Rectal smooth muscle tissue (tissue), 1 donor: ENCODE results near the gene SP8.
"Not testable (repeated sequence)": the region's sequence is repeated elsewhere in the genome, so short reads cannot be mapped to it uniquely, and the experiment has no call there.

Experiments used
- H3K27ac ChIP-seq: one replicate; pipeline ENCODE4 v1.7.0; 2013; ENCODE audit warnings: low read depth, low read length, inconsistent platforms
- H3K27me3 ChIP-seq: one replicate; pipeline ENCODE4 v1.7.0; 2013; ENCODE audit warnings: low read length; ENCODE audit not compliant: control insufficient read depth, insufficient read depth
- H3K36me3 ChIP-seq: one replicate; pipeline ENCODE4 v1.7.0; 2013; ENCODE audit warnings: low read length; ENCODE audit not compliant: control insufficient read depth, insufficient read depth
- H3K4me1 ChIP-seq: one replicate; pipeline ENCODE4 v1.7.0; 2013; ENCODE audit warnings: low read length; ENCODE audit not compliant: control insufficient read depth, insufficient read depth
- H3K4me3 ChIP-seq: one replicate; pipeline ENCODE4 v1.7.0; 2013; ENCODE audit warnings: low read length
- H3K9ac ChIP-seq: one replicate; pipeline ENCODE4 v1.7.0; 2013; ENCODE audit warnings: low read length

SP8 gene

DNA sequence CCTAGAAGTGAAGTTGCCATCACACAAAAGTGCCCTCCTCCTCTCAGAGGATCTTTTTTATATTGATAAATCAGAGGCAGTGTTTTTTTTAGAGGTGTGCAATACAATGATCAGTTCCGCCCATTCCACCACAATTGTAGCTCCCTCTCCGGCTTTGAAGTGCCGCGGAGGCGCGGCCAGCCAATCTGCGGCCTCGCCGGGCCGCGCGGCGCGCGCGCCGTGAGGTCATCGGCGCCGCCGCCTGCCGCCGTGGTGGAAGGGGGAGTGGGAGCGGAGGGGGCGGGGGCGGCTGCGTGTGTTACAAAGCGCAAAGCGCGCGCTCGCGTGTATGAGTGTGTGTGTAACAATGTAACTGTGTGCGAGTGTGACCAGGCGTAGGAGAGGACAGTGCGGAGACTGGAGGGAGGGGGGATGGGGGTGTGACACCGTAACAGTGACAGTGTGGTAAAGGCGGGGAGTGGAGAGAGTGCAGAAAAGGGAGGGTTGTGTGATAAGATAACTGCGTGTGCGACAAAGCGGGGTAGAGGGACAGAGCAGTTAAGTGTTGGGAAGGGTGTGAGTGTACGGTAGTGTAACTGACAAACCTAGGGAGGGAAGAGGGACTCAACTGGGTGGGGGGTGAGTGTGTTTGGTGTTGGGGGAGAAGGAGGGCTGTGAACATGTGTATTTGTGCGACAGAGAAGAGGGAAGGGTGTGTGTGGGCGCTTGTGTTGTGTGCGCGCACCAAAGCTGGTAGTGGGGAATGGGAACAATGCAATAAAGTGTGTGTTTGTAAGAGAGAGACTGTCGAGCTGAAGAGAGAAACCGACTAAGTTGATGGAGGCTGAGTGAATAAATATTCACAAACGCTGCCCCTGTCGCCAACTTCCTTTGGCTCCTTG, at the start of gene SP8:
TSS of gene SP8 (minus strand) at position 108 of the 881 bp plus-strand sequence. CDS start at position 20, 88 bp downstream.
- Histone ChIP-seq H3K36me3 (no peaks in the 10 kb centered on the region), H3K4me3 (peak within 1 kb of the TSS; percentile 14), H3K9ac (no peak within 1 kb of the TSS), H3K27ac (no peak within 1 kb of the TSS), H3K4me1 (no peaks in the 10 kb centered on the region), H3K27me3 (peaks cover 36% of the 10 kb centered on the region)

DNA sequence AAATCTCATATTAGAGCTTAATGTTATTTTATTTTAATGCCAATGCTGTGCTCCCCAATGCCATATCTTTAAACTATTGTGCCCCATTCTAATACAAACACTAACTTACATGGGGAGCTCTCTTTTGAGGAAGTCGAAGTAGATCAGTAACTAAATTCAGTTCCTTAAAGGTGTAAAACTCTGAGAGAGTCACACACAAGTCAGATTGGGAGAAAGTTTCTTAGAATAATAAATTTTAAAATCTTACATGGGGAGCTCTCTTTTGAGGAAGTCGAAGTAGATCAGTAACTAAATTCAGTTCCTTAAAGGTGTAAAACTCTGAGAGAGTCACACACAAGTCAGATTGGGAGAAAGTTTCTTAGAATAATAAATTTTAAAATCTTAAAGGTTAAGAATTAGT, 49.7 kb upstream of the SP8 start:
- not testable (repeated sequence) for H3K4me1 ChIP-seq, H3K27me3 ChIP-seq, H3K27ac ChIP-seq, H3K4me3 ChIP-seq, H3K36me3 ChIP-seq, H3K9ac ChIP-seq

DNA sequence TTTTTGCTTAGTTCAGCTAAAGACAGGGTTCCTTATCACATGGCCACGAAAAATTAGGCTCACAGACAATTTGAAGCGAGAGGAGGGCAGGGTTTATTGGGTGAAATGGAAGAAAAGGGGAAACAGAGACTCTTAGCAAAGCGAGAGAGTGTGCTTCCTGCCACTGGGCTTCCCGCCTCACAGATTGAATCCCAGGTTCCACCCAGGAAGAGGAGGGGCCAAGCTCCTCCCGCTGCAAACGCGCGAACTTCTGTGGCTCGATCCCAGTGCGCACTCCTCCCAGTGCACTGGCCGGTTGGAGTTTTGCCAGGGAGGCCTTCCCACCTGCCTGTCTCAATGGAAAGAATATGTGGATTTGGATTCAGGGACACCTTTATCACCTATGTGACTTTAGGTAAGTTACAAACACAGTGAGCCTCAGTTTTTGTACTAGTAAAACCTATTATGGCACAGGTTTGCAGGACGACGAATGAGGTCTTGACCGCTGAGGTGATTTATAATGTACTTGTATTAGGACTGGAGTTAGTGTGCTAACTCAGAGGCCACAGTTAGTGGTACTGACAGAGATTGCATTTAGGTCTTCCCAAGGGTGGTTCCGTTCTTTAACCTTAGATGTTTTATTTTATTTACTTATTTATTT, 48.5 kb upstream of the SP8 start:
- Histone ChIP-seq H3K4me3 (no peak overlapping the region), H3K9ac (no peak overlapping the region), H3K27ac (no peak overlapping the region), H3K27me3 (no peaks in the 10 kb centered on the region), H3K4me1 (no peaks in the 10 kb centered on the region), H3K36me3 (no peaks in the 10 kb centered on the region)

DNA sequence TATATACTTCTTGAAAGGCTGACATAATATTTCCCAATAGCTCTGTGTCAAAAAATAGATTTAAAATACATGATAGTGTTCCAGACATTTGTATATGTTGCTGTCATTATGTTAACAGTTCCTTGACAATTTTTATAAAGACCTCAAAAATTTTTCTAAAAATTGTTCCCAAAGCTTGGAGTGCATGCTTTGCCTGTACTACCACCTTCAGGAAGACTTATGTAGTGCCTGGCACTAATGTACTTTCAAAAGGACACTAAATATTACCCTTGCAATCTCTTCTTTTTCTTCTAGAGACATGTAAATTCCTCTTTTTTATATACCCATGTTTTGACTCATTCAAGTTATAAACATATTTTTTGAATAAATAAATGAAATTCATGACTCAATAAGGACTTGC, 48.0 kb upstream of the SP8 start:
- no peak overlapping the region for H3K9ac ChIP-seq
- H3K27me3 ChIP-seq, result no peaks in the 10 kb centered on the region
- H3K27ac ChIP-seq, result no peak overlapping the region
- H3K36me3 ChIP-seq, result no peaks in the 10 kb centered on the region
- no peak overlapping the region for H3K4me3 ChIP-seq
- H3K4me1 ChIP-seq, result no peaks in the 10 kb centered on the region

DNA sequence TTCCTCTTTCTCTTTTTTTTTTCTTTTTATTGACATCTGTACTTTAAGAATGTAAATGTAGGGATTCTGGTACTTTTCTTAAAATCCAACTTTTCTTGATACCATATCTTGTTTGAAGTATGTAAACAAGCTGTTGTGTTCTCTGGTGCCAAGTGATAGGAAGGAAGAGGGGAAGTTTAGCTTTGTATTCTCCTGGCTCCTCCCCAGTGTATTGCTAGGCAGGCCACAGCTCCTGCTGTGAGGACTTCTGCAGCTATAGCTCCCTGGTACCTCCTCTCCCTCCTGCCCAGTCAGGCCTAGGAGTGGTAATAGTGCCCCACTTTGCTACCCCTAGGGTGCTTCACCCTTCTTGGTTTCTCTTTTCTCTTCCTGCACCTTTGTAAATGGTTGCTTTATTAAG, 45.3 kb upstream of the SP8 start:
- Histone ChIP-seq H3K27me3 (no peaks in the 10 kb centered on the region), H3K4me1 (no peaks in the 10 kb centered on the region), H3K9ac (no peak overlapping the region), H3K4me3 (no peak overlapping the region), H3K27ac (no peak overlapping the region), H3K36me3 (no peaks in the 10 kb centered on the region)

DNA sequence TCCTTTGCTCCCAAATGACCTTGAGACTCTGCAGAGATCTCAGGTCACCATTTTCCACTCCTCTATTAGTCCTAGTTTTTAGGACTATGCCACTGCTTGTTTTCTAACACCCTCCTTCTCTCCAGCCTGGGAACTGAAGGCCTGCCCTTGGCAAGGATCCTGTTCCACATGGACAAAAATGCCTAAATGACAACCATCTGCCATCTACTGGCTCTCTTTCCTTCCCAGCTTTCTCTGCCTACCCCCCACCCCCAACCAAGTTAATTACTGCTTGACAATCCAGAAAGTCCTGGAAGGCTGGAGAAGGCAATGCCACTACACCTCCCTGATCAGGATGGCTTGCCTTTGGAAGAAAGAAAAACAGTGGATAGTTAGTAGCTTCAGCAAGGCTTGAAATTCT, 44.8 kb upstream of the SP8 start:
- no peak overlapping the region for H3K4me3 ChIP-seq
- H3K27me3 ChIP-seq, result no peaks in the 10 kb centered on the region
- no peak overlapping the region for H3K9ac ChIP-seq
- no peaks in the 10 kb centered on the region for H3K36me3 ChIP-seq
- H3K27ac ChIP-seq, result no peak overlapping the region
- no peaks in the 10 kb centered on the region for H3K4me1 ChIP-seq

DNA sequence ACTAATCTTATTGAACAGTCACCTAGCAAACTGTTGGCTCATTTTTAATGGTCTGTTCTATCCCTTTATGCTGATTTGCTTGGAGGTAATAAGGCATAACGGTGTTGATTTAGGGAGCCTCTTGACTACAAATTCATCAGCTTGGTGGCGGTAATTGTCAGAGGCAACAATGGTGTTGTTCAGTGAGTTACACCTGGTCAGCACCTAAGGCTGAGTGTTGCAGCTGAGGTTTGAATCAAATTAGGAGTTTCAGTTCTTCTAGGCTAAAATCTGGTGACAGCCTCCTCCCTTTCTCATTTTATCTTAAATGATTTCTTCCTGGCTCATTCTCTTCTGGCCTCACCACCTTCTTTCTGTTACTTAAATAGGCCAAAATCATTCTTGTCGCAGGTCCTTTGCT, 42.3 kb upstream of the SP8 start:
- Histone ChIP-seq H3K27ac (no peak overlapping the region), H3K4me3 (no peak overlapping the region), H3K9ac (no peak overlapping the region), H3K36me3 (no peaks in the 10 kb centered on the region), H3K27me3 (no peaks in the 10 kb centered on the region), H3K4me1 (no peaks in the 10 kb centered on the region)

DNA sequence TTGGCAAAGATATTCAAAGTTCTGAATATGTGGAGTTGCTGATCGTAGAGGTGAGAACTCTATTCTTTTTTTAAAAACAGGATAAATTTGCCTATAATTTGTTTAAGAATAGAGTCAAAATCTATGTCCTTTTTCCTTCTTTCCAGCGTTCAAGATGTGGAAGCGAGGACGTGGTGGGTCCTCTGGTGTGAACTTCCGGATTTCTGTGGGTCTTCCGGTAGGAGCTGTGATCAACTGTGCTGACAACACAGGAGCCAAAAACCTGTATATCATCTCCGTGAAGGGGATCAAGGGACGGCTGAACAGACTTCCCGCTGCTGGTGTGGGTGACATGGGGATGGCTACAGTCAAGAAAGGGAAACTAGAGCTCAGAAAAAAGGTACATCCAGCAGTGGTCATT, 40.5 kb upstream of the SP8 start:
- Histone ChIP-seq H3K4me1 (no peaks in the 10 kb centered on the region), H3K9ac (no peak overlapping the region), H3K36me3 (no peaks in the 10 kb centered on the region), H3K27ac (no peak overlapping the region), H3K27me3 (no peaks in the 10 kb centered on the region), H3K4me3 (no peak overlapping the region)

DNA sequence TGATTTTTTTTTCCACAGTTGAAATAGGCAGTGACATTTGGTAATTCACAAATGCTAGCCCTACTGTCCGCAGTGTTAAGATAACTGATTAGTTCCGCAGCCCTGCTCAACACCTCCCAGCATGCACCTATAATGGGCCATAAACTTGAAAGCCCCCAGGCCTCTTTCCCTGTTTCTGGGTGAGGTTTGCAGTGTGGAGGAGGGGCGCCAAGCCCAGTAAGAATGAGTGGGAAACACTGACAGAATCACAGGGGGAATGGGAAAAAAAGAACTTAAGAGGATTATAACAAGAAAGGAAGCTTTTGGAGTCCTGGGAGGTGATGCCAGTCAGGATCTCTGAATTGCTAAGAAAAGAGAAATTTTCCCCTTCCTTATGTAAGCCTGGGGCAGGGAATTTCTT, 39.6 kb upstream of the SP8 start:
- H3K4me1 ChIP-seq, result no peaks in the 10 kb centered on the region
- H3K9ac ChIP-seq, result no peak overlapping the region
- H3K27ac ChIP-seq, result no peak overlapping the region
- H3K36me3 ChIP-seq, result no peaks in the 10 kb centered on the region
- H3K4me3 ChIP-seq, result no peak overlapping the region
- no peaks in the 10 kb centered on the region for H3K27me3 ChIP-seq

DNA sequence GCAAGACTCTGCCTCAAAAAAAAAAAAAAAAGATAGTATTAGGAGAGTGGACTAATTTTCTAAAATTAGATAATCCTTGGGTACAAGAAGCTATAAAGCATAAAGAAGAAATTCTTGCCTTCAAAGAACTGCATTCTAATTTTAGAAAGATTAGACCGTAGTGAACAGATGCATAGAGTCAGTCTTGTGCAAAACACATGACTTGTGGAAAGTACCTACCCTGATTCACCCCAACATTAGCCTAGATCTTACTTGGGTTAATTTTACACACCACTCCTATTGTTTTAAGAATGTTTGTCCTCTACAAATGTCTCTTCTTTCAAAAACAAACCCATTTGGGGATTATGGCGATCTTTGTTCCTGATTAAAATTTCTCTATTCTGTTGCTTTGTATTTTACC, 38.9 kb upstream of the SP8 start:
- Histone ChIP-seq H3K4me3 (no peak overlapping the region), H3K9ac (no peak overlapping the region), H3K36me3 (no peaks in the 10 kb centered on the region), H3K4me1 (no peaks in the 10 kb centered on the region), H3K27me3 (no peaks in the 10 kb centered on the region), H3K27ac (no peak overlapping the region)

DNA sequence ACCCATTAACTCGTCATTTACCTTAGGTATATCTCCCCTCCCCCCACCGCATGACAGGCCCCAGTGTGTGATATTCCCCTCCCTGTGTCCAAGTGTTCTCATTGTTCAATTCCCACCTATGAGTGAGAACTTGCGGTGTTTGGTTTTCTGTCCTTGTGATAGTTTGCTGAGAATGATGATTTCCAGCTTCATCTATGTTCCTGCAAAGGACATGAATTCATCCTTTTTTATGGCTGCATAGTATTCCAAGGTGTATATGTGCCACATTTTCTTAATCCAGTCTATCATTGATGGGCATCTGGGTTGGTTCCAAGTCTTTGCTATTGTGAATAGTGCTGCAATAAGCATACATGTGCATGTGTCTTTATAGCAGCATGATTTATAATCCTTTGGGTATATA, 34.7 kb upstream of the SP8 start:
- H3K9ac ChIP-seq, H3K36me3 ChIP-seq, H3K27me3 ChIP-seq, H3K4me1 ChIP-seq, H3K27ac ChIP-seq, H3K4me3 ChIP-seq: not testable (repeated sequence)

DNA sequence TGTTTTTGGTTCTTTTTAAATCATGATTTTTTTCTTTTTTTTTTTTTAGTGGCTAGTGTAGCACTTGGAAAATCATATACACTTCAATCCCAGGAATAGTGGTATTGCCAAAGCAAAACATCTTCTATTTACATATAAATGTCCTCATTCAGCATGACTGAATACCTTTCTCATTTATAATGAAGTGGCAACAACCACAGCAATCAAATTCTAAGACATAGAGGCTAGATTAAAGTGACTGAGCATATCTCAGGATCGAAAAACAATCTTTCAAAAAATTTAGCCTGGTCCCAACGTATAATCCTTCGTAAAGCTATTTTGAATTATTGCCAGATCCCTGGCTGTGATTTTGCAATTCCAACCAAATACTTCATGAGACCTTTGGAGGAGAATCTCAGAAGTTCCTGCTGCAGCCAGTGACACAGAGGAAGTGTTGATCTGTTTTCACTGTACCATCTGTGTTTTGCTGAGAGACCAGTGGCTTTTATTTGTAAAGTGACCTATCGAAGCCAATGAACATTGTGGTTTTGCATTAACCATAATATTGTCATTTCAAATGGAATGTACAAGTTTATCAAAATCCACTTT, 29.8 kb upstream of the SP8 start:
- Histone ChIP-seq H3K36me3 (no peaks in the 10 kb centered on the region), H3K27ac (no peak overlapping the region), H3K9ac (no peak overlapping the region), H3K4me1 (no peaks in the 10 kb centered on the region), H3K27me3 (no peaks in the 10 kb centered on the region), H3K4me3 (no peak overlapping the region)
